ENCODE data around the gene TICRR. TPM values are rescaled to one million over a fixed set of nuclear protein-coding genes. Genes with fewer than 3 reads are reported as not detected.

TICRR gene
- total RNA-seq, 1 experiment from 2014 or later = 37.4 TPM

GRCh38 chr15:89539027-89539426 is 36.2 kb upstream of the TICRR start (continued):
- TF ChIP-seq PREB (CRISPR knock-in tag; IDR thresholded peaks at IDR 0.05; ENCODE audit: borderline replicate concordance) = no peak
- no peak for TF ChIP-seq ZNF281 (CRISPR knock-in tag; IDR thresholded peaks at IDR 0.05)
- no peak for TF ChIP-seq NR1H2 (CRISPR knock-in tag; IDR thresholded peaks at IDR 0.05)
- no peak for TF ChIP-seq SOX15 (CRISPR knock-in tag; IDR thresholded peaks at IDR 0.05)
- TF ChIP-seq TEAD1 (CRISPR knock-in tag; IDR thresholded peaks at IDR 0.05) = no peak

- H3K9me3 Mint-ChIP-seq = peaks cover 20% of the 10 kb centered on the region
- H3K27me3 Mint-ChIP-seq (ENCODE audit: low read depth) = peaks cover 20% of the 10 kb centered on the region
- ChIA-PET CTCF (interaction anchor here (0.9 to 1.0 kb wide), 2 partner anchors 42 to 47 kb away, joined by 3 to 4 read pairs; no protein-coding TSS in a partner anchor), POLR2A (no interaction called here)
- H3K36me3 Mint-ChIP-seq = peaks cover 9% of the 10 kb centered on the region; the same call in 1 of the 2 replicates
- TF ChIP-seq ATF1 (CRISPR knock-in tag; IDR thresholded peaks at IDR 0.05) (no peak), IRF2 (CRISPR knock-in tag; IDR thresholded peaks at IDR 0.05; ENCODE audit: borderline replicate concordance, low read depth) (no peak), E2F1 (CRISPR knock-in tag; IDR thresholded peaks at IDR 0.05) (no peak), ATF2 (CRISPR knock-in tag; IDR thresholded peaks at IDR 0.05; ENCODE audit: borderline replicate concordance, low read depth) (no peak), ZNF671 (CRISPR knock-in tag; IDR thresholded peaks at IDR 0.05) (no peak), ATF6 (CRISPR knock-in tag; IDR thresholded peaks at IDR 0.05) (no peak), ESRRA (CRISPR knock-in tag; IDR thresholded peaks at IDR 0.05; ENCODE audit: borderline replicate concordance) (no peak), ARID4B (CRISPR knock-in tag; IDR thresholded peaks at IDR 0.05; ENCODE audit: borderline replicate concordance) (no peak), ZNF396 (CRISPR knock-in tag; IDR thresholded peaks at IDR 0.05; ENCODE audit: borderline replicate concordance) (no peak), ZMAT4 (CRISPR knock-in tag; IDR thresholded peaks at IDR 0.05) (no peak), ZBTB43 (CRISPR knock-in tag; IDR thresholded peaks at IDR 0.05) (no peak), GABPB1 (CRISPR knock-in tag; IDR thresholded peaks at IDR 0.05) (no peak), EMX1 (CRISPR knock-in tag; IDR thresholded peaks at IDR 0.05) (no peak)
- H3K27ac Mint-ChIP-seq = no peak overlapping the region
- ATAC-seq (no peak), DNase-seq (ENCODE audit: low spot score) (no peak)
- H3K4me1 Mint-ChIP-seq = no peaks in the 10 kb centered on the region
- no peak overlapping the region for H3K4me3 Mint-ChIP-seq
Measured at GRCh38 chr15:89542369-89542768, 32.9 kb upstream of the TICRR start.

Data from WTC11 (cell line).